Endodermal cell (in vitro differentiated cells): ENCODE measurements around the gene GRAMD2B. TPM values are rescaled to one million over a fixed set of nuclear protein-coding genes. Genes with fewer than 3 reads are reported as not detected.

Experiments
- DNase-seq: peaks from one replicate; pipeline ENCODE4 v3.0.0-alpha.2; 2017
- H3K27ac ChIP-seq: 2 replicates; pipeline ENCODE4 v1.5.1; 2013; ENCODE audit warnings: mild to moderate bottlenecking, low read depth, low read length, moderate library complexity
- H3K27me3 ChIP-seq: 2 replicates; pipeline ENCODE4 v1.6.1; 2013; ENCODE audit warnings: mild to moderate bottlenecking, low read length, moderate library complexity; ENCODE audit not compliant: insufficient read depth, control insufficient read depth, poor library complexity, severe bottlenecking
- H3K36me3 ChIP-seq: 2 replicates; pipeline ENCODE4 v1.7.0; 2013; ENCODE audit warnings: mild to moderate bottlenecking, low read length, moderate library complexity; ENCODE audit not compliant: control insufficient read depth, insufficient read depth
- H3K4me1 ChIP-seq: one replicate; pipeline ENCODE4 v1.7.0; 2013; ENCODE audit warnings: low read length; ENCODE audit not compliant: control insufficient read depth, insufficient read depth
- H3K4me3 ChIP-seq: 2 replicates; pipeline ENCODE4 v1.5.1; 2013; ENCODE audit warnings: mild to moderate bottlenecking, low read length, moderate library complexity
- H3K9ac ChIP-seq: 2 replicates; pipeline ENCODE4 v1.6.1; 2013; ENCODE audit warnings: mild to moderate bottlenecking, low read length, moderate library complexity; ENCODE audit not compliant: poor library complexity, severe bottlenecking; ENCODE audit errors: extremely low read depth
- H3K9me3 ChIP-seq: 2 replicates; pipeline ENCODE4 v1.6.1; 2013; ENCODE audit warnings: mild to moderate bottlenecking, low read length, moderate library complexity; ENCODE audit not compliant: control insufficient read depth
- H3K27ac Mint-ChIP-seq: 2 replicates; pipeline ENCODE4 v1.8.0; 2020; ENCODE audit warnings: mixed read lengths
- H3K27me3 Mint-ChIP-seq: 2 replicates; pipeline ENCODE4 v1.8.0; 2021; ENCODE audit warnings: mild to moderate bottlenecking, mixed read lengths; ENCODE audit not compliant: insufficient read depth
- H3K36me3 Mint-ChIP-seq: 2 replicates; pipeline ENCODE4 v1.8.0; 2020; ENCODE audit warnings: low read depth, mixed read lengths
- H3K4me1 Mint-ChIP-seq: 2 replicates; pipeline ENCODE4 v1.8.0; 2020; ENCODE audit warnings: mixed read lengths
- H3K4me3 Mint-ChIP-seq: 2 replicates; pipeline ENCODE4 v1.8.0; 2020; ENCODE audit warnings: mild to moderate bottlenecking, moderate library complexity, mixed read lengths
- H3K9me3 Mint-ChIP-seq: 2 replicates; pipeline ENCODE4 v1.8.0; 2020; ENCODE audit warnings: mild to moderate bottlenecking, mixed read lengths
- CTCF ChIP-seq: fragments of 200-600 bp; sonication (generic); conservative IDR thresholded peaks from 2 replicates; pipeline ENCODE4 v1.5.0; 2021; ENCODE audit warnings: antibody characterized with exemption, mild to moderate bottlenecking
- WGBS, 2 experiments: methylation state at CpG; one replicate each; pipeline versions ENCODE4 v1.1.5 to v1.1.7; 2013; ENCODE audit warnings: missing lambda C conversion rate in 2 of 2, mixed read lengths in 1 of 2; ENCODE audit not compliant: insufficient coverage in 1 of 2, insufficient read length in 1 of 2; 5-methylcytosine and 5-hydroxymethylcytosine counted together
- total RNA-seq, 2 donors: library from RNA; stranded (reverse); fragmentation: NEBNext Ultra II Directional in 1 of 2; extraction: Animal tissue kit (Norgen Biotek cat#: 25700) in 1 of 2; gene quantifications; 2 replicates in 1 of 2; 3 replicates in 1 of 2; pipeline ENCODE4 v1.2.1, GENCODE V29; 2021

The GRAMD2B gene
- total RNA-seq, 2 donors from 2014 or later, result 8.4 to 11.1 TPM

- DNase-seq, result no peak
- no peaks in the 10 kb centered on the region for H3K27me3 Mint-ChIP-seq
- no peaks in the 10 kb centered on the region for H3K27me3 ChIP-seq
- no peak overlapping the region for H3K27ac ChIP-seq
- peaks cover 15% of the 10 kb centered on the region for H3K4me1 Mint-ChIP-seq
- H3K4me1 ChIP-seq, result peaks cover 4% of the 10 kb centered on the region
- no peaks in the 10 kb centered on the region for H3K9me3 Mint-ChIP-seq
- TF ChIP-seq CTCF, result no peak
- no peak overlapping the region for H3K4me3 Mint-ChIP-seq
- H3K9ac ChIP-seq, result no peak overlapping the region
- H3K36me3 ChIP-seq, result no peaks in the 10 kb centered on the region
- H3K36me3 Mint-ChIP-seq, result peaks cover 12% of the 10 kb centered on the region
- 93 to 95% methylated on average over 3 of the region's 3 CpGs for WGBS, 2 experiments
- no peak overlapping the region for H3K27ac Mint-ChIP-seq
- no peaks in the 10 kb centered on the region for H3K9me3 ChIP-seq
- H3K4me3 ChIP-seq, result no peak overlapping the region
Measured at GRCh38 chr5:126494393-126494792, 71.2 kb downstream of the GRAMD2B start.

GRCh38 chr5:126497506-126497905 is 74.3 kb downstream of the GRAMD2B start:
- no peak overlapping the region for H3K4me3 ChIP-seq
- no peak for TF ChIP-seq CTCF
- Mint-ChIP-seq H3K4me3 (no peak overlapping the region), H3K36me3 (peaks cover 9% of the 10 kb centered on the region), H3K9me3 (no peaks in the 10 kb centered on the region), H3K4me1 (no peaks in the 10 kb centered on the region), H3K27ac (no peak overlapping the region), H3K27me3 (no peaks in the 10 kb centered on the region)
- 96% methylated on average over 4 to 5 of the region's 5 CpGs for WGBS, 2 experiments
- H3K4me1 ChIP-seq, result no peaks in the 10 kb centered on the region
- H3K36me3 ChIP-seq, result no peaks in the 10 kb centered on the region
- H3K9ac ChIP-seq, result no peak overlapping the region
- no peaks in the 10 kb centered on the region for H3K27me3 ChIP-seq
- no peak overlapping the region for H3K27ac ChIP-seq
- H3K9me3 ChIP-seq, result no peaks in the 10 kb centered on the region
- no peak for DNase-seq

GRCh38 chr5:126499278-126499677 is 76.1 kb downstream of the GRAMD2B start:
- H3K9ac ChIP-seq, result no peak overlapping the region
- no peaks in the 10 kb centered on the region for H3K27me3 ChIP-seq
- no peaks in the 10 kb centered on the region for H3K36me3 ChIP-seq
- 83 to 100% methylated on average over 1 to 2 of the region's 2 CpGs for whole genome bisulfite sequencing, 2 experiments
- Mint-ChIP-seq H3K27me3 (no peaks in the 10 kb centered on the region), H3K9me3 (no peaks in the 10 kb centered on the region), H3K4me3 (no peak overlapping the region), H3K4me1 (peaks cover 3% of the 10 kb centered on the region), H3K36me3 (peaks cover 1% of the 10 kb centered on the region), H3K27ac (no peak overlapping the region)
- no peak for DNase-seq
- no peaks in the 10 kb centered on the region for H3K9me3 ChIP-seq
- H3K4me3 ChIP-seq, result no peak overlapping the region
- no peak overlapping the region for H3K27ac ChIP-seq
- TF ChIP-seq CTCF, result no peak
- no peaks in the 10 kb centered on the region for H3K4me1 ChIP-seq
